DMS53 (cell line): Measurements from ENCODE around the gene TST.

Experiments
- DNase-seq: peaks from one replicate; lab custom pipeline; 2025; lab: John Stamatoyannopoulos, UW

TST gene

DNA sequence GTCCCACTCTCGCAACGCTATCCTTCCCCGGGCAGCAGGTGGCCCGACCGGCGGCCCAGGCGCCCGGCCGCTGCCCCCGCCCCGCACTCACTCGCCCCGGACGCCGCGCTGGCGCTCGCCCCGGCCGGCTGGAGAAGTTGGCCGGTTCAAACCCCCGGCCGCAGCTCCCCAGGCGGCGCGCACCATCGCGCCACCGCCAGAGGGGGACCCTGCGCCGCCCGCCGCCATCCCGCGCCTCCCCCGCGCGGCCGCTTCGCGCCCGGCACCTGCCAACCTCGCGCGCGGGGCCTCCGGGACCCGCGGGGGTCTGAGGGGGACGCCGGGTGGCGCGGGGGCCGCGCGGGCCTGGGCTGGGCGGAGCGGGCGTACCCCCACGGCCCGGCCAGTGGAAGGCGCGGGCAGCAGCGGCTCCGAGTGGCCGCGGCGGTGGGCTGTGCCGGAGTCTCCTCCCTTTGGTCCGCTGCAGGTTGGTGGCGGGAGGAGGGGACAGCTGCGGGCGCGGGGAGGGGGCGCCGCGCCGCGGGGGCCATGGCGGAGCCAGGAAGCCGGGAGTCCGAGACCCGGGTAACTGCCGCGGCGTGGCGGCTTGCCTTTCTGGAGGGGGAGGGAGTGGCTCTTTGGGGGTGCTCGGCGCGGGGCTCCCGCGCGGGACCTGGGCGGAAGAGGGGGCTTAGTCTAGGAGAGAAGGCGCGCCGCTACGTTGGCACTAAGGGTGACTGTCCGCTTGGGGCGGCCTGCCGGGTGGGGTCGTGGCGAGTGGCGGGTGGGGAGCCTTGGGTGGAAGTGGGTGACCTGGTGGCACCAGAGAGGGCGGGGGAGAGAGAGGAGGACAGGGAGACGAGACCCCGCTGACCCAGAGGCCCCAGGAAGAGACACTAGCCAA is at the start of gene TST, which contains the start of gene MPST:
TST (minus strand) TSS at position 139 of the 883 bp plus-strand sequence. CDS start 715 bp downstream, outside the sequence.
MPST (plus strand) TSS at position 434 of the 883 bp plus-strand sequence; CDS start at position 529, 95 bp downstream.
- DNase-seq: peak; percentile 59

- DNase-seq: no peak
These were observed 49.6 kb upstream of the TST start for GRCh38 chr22:37068859-37069258.

- no peak for DNase-seq
These were observed 48.2 kb upstream of the TST start for GRCh38 chr22:37067428-37067827.

DNA sequence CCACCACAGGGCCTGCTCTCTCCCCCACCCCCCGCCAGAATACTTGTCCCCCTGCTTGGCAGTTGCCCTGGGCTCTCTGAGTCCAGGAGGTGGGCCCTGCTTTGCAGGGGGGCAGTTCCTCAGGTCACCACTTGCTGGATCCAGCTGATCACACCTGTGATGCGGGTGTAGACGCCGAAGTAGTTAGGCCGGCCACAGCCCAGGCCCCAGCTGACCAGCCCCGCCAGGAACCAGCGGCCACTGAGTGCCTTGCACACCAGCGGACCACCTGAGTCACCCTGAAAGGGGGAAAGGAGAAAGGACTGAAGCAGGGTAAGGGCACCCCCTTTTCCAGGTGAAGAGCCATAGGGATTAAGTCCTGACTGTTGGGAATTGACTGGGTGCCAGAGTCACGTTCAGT is 46.7 kb upstream of the TST start:
- no peak for DNase-seq

- peak; percentile 2 for DNase-seq
These were observed 45.9 kb upstream of the TST start for GRCh38 chr22:37065180-37065579.

GRCh38 chr22:37064553-37064952 is 45.3 kb upstream of the TST start:
- DNase-seq: no peak

DNA sequence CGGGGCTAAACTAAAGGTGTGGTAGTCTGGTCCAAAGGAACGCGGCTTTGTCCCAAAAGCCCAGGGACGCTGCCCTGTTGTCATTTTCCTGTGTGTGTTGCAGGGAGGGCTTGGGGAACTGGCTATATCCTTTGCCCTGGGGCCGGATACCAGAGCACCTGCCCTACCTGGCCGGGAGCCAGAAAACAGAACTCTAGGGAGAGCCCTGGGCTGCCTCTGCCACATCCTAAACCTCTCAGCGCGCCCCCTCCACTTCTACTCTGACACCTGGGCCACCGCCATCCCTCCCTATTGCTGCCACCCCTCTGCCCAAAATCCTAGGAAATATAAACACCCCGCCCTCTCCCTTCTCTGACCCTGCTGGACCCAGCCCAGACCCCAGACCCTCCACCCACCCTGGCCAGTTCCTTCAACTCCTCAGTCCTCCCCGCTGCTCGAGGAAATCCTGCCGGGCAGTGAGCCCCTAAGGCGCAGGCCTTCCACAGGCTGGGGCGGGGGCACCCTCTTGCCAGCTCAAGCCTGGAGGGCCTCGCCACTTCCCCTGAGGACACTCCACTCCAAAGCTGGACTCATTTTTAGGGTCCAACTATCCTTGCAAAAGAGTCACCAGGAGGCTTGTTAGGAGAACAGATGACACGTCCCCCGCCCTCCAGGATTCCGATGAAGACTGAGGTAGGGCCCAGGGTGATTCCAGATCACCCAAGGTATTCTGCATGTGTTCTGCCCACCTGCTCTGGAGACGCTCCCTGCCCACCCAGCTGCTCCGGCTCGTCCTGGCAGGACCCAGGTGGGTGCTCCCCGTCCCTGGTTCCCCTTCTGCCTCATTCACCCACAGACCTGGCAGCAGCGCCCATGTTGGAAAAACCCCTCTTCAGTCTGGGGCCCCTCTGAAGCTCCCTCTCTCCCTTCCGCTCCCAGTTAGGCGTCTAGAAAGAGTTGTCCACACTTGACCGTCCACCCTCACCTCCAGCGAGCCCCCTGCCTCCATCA is 44.5 kb upstream of the TST start:
- peak; percentile 66 for DNase-seq

GRCh38 chr22:37062702-37063381 is 43.6 kb upstream of the TST start:
- no peak for DNase-seq

GRCh38 chr22:37062376-37062675 is 43.1 kb upstream of the TST start:
- no peak for DNase-seq

DNA sequence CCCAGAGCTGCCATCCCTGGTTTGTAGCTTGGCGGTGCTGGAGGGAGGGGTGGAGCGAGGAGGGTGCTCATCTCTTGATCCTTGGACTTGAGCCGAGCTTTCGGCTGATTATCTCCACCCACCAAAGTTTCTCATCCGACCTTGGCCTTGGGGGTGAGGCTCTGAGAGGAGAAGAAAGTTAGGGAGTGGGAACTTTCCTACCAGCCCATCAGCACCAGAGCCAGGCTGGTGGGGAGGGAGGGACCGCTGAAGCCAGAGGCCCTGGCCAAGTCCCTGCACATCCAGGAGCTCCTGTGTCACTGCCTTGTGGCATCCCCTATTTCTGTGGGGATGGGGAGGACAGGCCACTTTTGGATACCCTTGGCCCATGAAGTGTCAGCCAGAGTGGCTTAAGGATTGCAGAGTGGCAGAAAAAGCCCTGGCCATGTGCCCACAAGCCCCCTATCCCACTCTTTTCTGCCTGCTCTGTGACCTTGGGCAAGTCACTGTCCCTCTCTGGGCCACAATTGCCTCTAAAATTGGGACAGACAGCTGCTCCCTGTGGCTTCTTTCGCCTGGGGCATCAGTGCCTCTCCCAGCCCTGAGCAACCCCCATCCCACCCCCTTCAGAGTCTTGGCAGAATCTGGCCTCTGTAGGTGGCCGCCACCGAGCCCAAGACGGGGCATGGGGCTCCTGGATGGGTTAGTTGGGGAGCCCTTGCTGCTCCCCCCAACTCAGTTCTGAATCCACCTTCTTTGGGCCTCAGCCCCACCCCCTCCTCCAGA is 42.5 kb upstream of the TST start:
- DNase-seq: no peak

GRCh38 chr22:37060801-37061610 is 41.8 kb upstream of the TST start:
- DNase-seq: peak; percentile 4

- no peak for DNase-seq
These were observed 40.7 kb upstream of the TST start for GRCh38 chr22:37059876-37060449.

GRCh38 chr22:37058917-37059701 is 39.9 kb upstream of the TST start:
- DNase-seq: no peak

GRCh38 chr22:37057796-37058510 is 38.7 kb upstream of the TST start:
- no peak for DNase-seq

- no peak for DNase-seq
These were observed 38.0 kb upstream of the TST start for GRCh38 chr22:37057226-37057625.

DNA sequence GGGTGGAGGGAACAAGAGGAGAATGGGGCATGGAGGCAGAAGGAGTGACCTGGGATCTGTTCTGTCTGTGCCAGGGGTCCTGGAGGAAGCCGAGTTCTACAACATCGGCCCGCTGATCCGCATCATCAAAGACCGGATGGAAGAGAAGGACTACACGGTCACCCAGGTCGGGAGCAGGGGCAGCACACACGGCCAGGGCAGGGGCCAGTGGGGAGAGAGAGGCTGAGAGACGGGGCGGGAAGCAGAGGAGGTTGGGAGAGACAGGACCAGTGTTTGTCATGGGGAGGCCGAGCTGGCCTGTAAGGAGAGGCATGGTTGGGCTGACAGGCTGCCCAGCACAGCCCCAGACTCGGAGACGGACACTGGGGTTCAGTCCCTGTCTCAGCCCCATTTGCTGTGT is 37.0 kb upstream of the TST start:
- DNase-seq: no peak

- DNase-seq: no peak
These were observed 35.5 kb upstream of the TST start for GRCh38 chr22:37054600-37055365.

DNA sequence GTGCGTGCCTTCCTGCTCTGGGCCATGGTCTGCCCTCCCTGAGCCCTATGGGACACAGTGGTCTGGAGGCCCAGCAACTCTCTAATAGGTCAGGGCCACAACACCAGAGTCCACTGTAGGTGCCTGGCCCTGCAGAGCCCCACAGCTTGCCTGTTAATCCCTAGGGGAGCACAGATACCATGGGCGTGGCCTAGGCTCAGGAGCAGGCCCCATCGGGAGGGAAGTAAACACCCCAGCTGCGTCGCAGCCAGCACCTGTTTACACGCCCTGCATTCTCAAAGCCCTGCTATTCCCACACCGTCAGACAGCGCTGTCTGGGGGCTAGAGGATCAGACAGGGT is 34.8 kb upstream of the TST start:
- peak; percentile 3 for DNase-seq
